Kidney epithelial cell (primary cell): ENCODE results near the gene ARHGAP31. TPM values are rescaled to one million over a fixed set of nuclear protein-coding genes. Genes with fewer than 3 reads are reported as not detected.
A peak's percentile ranks its signal among the peaks of the same experiment; 100 is the strongest.

Experiments
- DNase-seq: peaks from one replicate; pipeline ENCODE4 v3.0.0-alpha.2; 2010; ENCODE audit warnings: low read depth
- H3K27me3 ChIP-seq: 2 replicates; pipeline ENCODE4 v1.6.0; 2011; ENCODE audit warnings: low read length; ENCODE audit not compliant: control insufficient read depth, insufficient read depth
- H3K36me3 ChIP-seq: 2 replicates; pipeline ENCODE4 v1.5.1; 2011; ENCODE audit warnings: low read length; ENCODE audit not compliant: control insufficient read depth, insufficient read depth
- H3K4me3 ChIP-seq: 2 replicates; pipeline ENCODE4 v1.5.1; 2011; ENCODE audit warnings: low read depth, mild to moderate bottlenecking, control low read depth, low read length
- CTCF ChIP-seq: IDR thresholded peaks from 2 replicates; pipeline ENCODE4 v1.5.1; 2011; ENCODE audit warnings: mild to moderate bottlenecking, moderate library complexity, low read length, control low read depth, inconsistent platforms; ENCODE audit not compliant: insufficient read depth, poor library complexity, severe bottlenecking
- total RNA-seq: library from RNA; depleted of rRNA; stranded (reverse); fragments of >200 nt; gene quantifications from 2 replicates; pipeline ENCODE4 v1.2.3, GENCODE V29; 2015

The ARHGAP31 gene
- total RNA-seq, 1 donor from 2014 or later, result 18.5 TPM

- Histone ChIP-seq H3K4me3 (no peak overlapping the region), H3K36me3 (no peaks in the 10 kb centered on the region)
- no peak for TF ChIP-seq CTCF
These were observed 173.9 kb downstream of the ARHGAP31 start for GRCh38 chr3:119468041-119468440.

GRCh38 chr3:119469418-119470189, 175.4 kb downstream of the ARHGAP31 start:
- peak overlapping the region; percentile 82 for H3K4me3 ChIP-seq
- no peak for TF ChIP-seq CTCF
- H3K36me3 ChIP-seq, result no peaks in the 10 kb centered on the region
- no peak for DNase-seq
- H3K27me3 ChIP-seq, result no peaks in the 10 kb centered on the region

More at GRCh38 chr3:119468041-119468440, 173.9 kb downstream of the ARHGAP31 start:
- no peak for DNase-seq
- no peaks in the 10 kb centered on the region for H3K27me3 ChIP-seq

Other genes with a start within 250 kb of the ARHGAP31 start
- gene TEX55, start 148.2 kb upstream of the ARHGAP31 start, total RNA-seq, result not detected in 2 replicates
- gene UPK1B, start 120.8 kb upstream of the ARHGAP31 start, total RNA-seq, result 9.2 and 15.6 TPM in 2 replicates
- 23.1 and 23.3 TPM in 2 replicates for gene B4GALT4, start 53.5 kb upstream of the ARHGAP31 start, total RNA-seq
- 27.7 and 52.9 TPM in 2 replicates for gene TMEM39A, start 169.2 kb downstream of the ARHGAP31 start, total RNA-seq
- gene POGLUT1, start 174.6 kb downstream of the ARHGAP31 start, total RNA-seq, result 15.5 and 20.3 TPM in 2 replicates
- 55.5 and 56.0 TPM in 2 replicates for gene TIMMDC1, start 204.2 kb downstream of the ARHGAP31 start, total RNA-seq